ENCODE results near the gene DDX17. TPM values are rescaled to one million over a fixed set of nuclear protein-coding genes. Genes with fewer than 3 reads are reported as not detected.

DDX17 gene
- total and polyA plus RNA-seq, 2 of the 8 experiments (the other 6 are each of a cell fraction or from before 2014, with no cell fraction given), result 437 to 441 TPM

DNA sequence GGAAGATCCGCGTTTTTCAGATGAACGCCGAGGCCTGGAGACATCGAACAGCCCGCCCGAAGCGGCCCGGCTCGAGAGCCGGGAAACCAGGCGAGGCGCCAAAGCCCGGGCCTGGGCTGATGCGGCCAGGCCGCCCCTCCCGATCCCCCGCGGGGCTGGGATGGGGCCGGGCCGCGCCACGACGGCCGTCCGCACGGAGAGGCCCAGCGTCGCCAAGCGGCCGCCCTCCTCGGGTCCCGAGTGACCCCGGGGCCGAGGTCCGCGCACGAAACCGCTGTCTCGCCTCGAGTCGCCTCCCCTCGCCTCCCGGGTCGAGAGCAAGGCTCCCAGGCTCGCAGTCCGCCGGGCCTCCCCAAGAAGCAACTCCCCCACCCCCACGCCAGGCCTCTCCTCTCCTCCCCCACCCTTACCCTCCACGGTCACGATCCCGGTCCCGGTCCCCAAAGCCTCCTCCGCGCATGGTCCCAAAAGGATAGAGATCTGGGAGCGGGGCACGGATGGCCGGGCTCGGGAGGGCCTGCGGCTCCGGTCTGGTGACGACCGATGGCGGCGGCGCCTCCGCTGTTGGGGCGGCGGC lies 482 bp downstream of the DDX17 start:
- H2BK5ac ChIP-seq (ENCODE audit: low read depth, low read length), result peak overlapping the region; percentile 100
- TF ChIP-seq TBP (IDR thresholded peaks at IDR 0.05; ENCODE audit: low read depth, low read length) (peak; percentile 22; the same call in 1 of the 2 replicates), POLR2A (IDR thresholded peaks at IDR 0.05; ENCODE audit: control extremely low read depth in 1 of 2, low read depth in 2 of 2, low read length in 2 of 2) (peak; percentile 52 to 68), SIX5 (IDR thresholded peaks at IDR 0.05; ENCODE audit: low read depth, low read length) (no peak), ASH2L (IDR thresholded peaks at IDR 0.05; ENCODE audit: low read length) (no peak), POLR2AphosphoS5 (IDR thresholded peaks at IDR 0.05; ENCODE audit: low read depth, low read length) (peak; percentile 88), FOSL1 (IDR thresholded peaks at IDR 0.05; ENCODE audit: insufficient read depth, low read depth, low read length) (no peak), TAF1 (IDR thresholded peaks at IDR 0.05; ENCODE audit: low read depth, low read length) (peak; percentile 80), SIN3A (conservative IDR thresholded peaks at IDR 0.05 in 1 of 2, IDR thresholded peaks at IDR 0.05 in 1 of 2; ENCODE audit: low read depth in 1 of 2, low read length in 2 of 2) (no peak; a peak in 1 of 4 replicates), CREB1 (IDR thresholded peaks at IDR 0.05) (no peak)
- TF ChIP-seq, protein P1, sequence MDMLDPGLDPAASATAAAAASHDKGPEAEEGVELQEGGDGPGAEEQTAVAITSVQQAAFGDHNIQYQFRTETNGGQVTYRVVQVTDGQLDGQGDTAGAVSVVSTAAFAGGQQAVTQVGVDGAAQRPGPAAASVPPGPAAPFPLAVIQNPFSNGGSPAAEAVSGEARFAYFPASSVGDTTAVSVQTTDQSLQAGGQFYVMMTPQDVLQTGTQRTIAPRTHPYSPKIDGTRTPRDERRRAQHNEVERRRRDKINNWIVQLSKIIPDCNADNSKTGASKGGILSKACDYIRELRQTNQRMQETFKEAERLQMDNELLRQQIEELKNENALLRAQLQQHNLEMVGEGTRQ (IDR thresholded peaks at IDR 0.05; ENCODE audit: low read length), result no peak
- FAIRE-seq (no peak), DNase-seq (ENCODE audit: low read depth in 1 of 2, low spot score in 2 of 2) (no peak)
- CTCF ChIA-PET (ENCODE audit: partially characterized antibody), result no interaction called here
- H3K9me3 ChIP-seq (ENCODE audit: insufficient read depth in 2 of 2, low read depth in 1 of 2, low read length in 1 of 2), result no peaks in the 10 kb centered on the region
- H3K4me3 ChIP-seq (ENCODE audit: extremely low read depth in 1 of 4, insufficient read depth in 2 of 4, low read depth in 3 of 4, low read length in 4 of 4), result peak overlapping the region; percentile 89 to 99 (median 96)
- H3K23ac ChIP-seq (ENCODE audit: insufficient read length), result no peak overlapping the region
- H4K8ac ChIP-seq (ENCODE audit: extremely low read depth, insufficient read depth, low read length), result peak overlapping the region; percentile 100
- H4K5ac ChIP-seq (ENCODE audit: insufficient read length, low read depth, low read length), result peak overlapping the region; percentile 99
- H4K20me1 ChIP-seq (replicated peaks in 1 of 2; ENCODE audit: control insufficient read depth in 1 of 2, insufficient read depth in 2 of 2, low read length in 2 of 2), result peaks cover 16% of the 10 kb centered on the region in 2 experiments
- peaks cover 12% of the 10 kb centered on the region for H3K23me2 ChIP-seq (ENCODE audit: low read depth, low read length)
- H3K27ac ChIP-seq (ENCODE audit: low read depth, low read length), result peak overlapping the region; percentile 99
- H3K79me2 ChIP-seq (ENCODE audit: control insufficient read depth in 1 of 2, insufficient read depth in 2 of 2, low read length in 2 of 2), result peaks cover 32 to 53% of the 10 kb centered on the region in 2 experiments
- peaks cover 0 to 43% (median 10%) of the 10 kb centered on the region in 4 experiments; a peak in 5 of 8 replicates for H3K36me3 ChIP-seq (ENCODE audit: control insufficient read depth in 2 of 4, insufficient read depth in 4 of 4, low read length in 3 of 4)
- POLR2A ChIA-PET (ENCODE audit: partially characterized antibody), result interaction anchor here (4.4 to 32.5 kb wide), 2 partner anchors 12 to 30 kb away, joined by 24 to 1102 read pairs; partner anchors contain the start of gene KDELR3
- no peak overlapping the region for H2BK15ac ChIP-seq (ENCODE audit: low read length)
- H3K4ac ChIP-seq (replicated peaks; ENCODE audit: insufficient read length, low read depth, low read length), result peak overlapping the region; percentile 98
- H3K4me1 ChIP-seq (replicated peaks in 1 of 4; ENCODE audit: control insufficient read depth in 3 of 4, insufficient read depth in 4 of 4, low read length in 3 of 4), result peaks cover 0 to 11% (median 5%) of the 10 kb centered on the region in 4 experiments; a peak in 5 of 7 replicates
- 0 out of 2 replicates have a peak, but pooled peaks cover 3% of the 10 kb centered on the region for H3K79me1 ChIP-seq (ENCODE audit: low read depth, low read length)
- H3K14ac ChIP-seq (ENCODE audit: insufficient read length), result no peak overlapping the region
- H3K18ac ChIP-seq (ENCODE audit: extremely low read depth, low read length), result peak overlapping the region; percentile 100
- no peak overlapping the region for H2AFZ ChIP-seq (ENCODE audit: low read length)
- H2AK5ac ChIP-seq (ENCODE audit: low read depth, low read length), result peak overlapping the region; percentile 94; the same call in 1 of the 2 replicates
- peak overlapping the region; percentile 78 to 94 for H3K4me2 ChIP-seq (ENCODE audit: insufficient read depth in 1 of 2, low read depth in 2 of 2, low read length in 2 of 2)
- H3K56ac ChIP-seq (replicated peaks; ENCODE audit: insufficient read length, low read depth, low read length), result peak overlapping the region; percentile 99
- H2BK12ac ChIP-seq (ENCODE audit: low read depth, low read length), result peak overlapping the region; percentile 94; the same call in 1 of the 2 replicates
- no peak overlapping the region for H2BK20ac ChIP-seq (ENCODE audit: low read length)
- H3K9ac ChIP-seq (replicated peaks in 1 of 4; ENCODE audit: extremely low read depth in 1 of 4, low read depth in 3 of 4, low read length in 3 of 4), result peak overlapping the region; percentile 99 to 100 (median 100)
- peak overlapping the region; percentile 77 for H2BK120ac ChIP-seq (replicated peaks; ENCODE audit: low read depth, low read length)
- WGBS, 2 experiments (ENCODE audit: extremely low coverage in 1 of 2, insufficient coverage in 1 of 2, insufficient read length in 1 of 2, insufficient replicate concordance in 2 of 2, low coverage in 1 of 2, low lambda C conversion rate in 2 of 2, missing lambda C conversion rate in 1 of 2), result 4% methylated on average over 26 of the region's 69 CpGs; no CpG with 5 or more reads in 1 of the 2 experiments
- no peaks in the 10 kb centered on the region for H3K27me3 ChIP-seq (replicated peaks in 1 of 4; ENCODE audit: control insufficient read depth in 3 of 4, extremely low read depth in 1 of 4, insufficient read depth in 3 of 4, low read length in 3 of 4)
- peak overlapping the region; percentile 98 for H4K91ac ChIP-seq (replicated peaks; ENCODE audit: insufficient read length, low read length)
